Measurements from ENCODE around the gene SH3RF3. TPM values are rescaled to one million over a fixed set of nuclear protein-coding genes. Genes with fewer than 3 reads are reported as not detected.

Gene SH3RF3
- total RNA-seq, 2 experiments from 2014 or later: 1.9 to 2.3 TPM

- H3K27ac Mint-ChIP-seq: no peak overlapping the region
- H3K36me3 Mint-ChIP-seq (ENCODE audit: low read depth): no peaks in the 10 kb centered on the region
- intact Hi-C loops (cut with micrococcal nuclease): no loop called here
- DNase-seq: no peak
- H3K9me3 Mint-ChIP-seq: no peaks in the 10 kb centered on the region
- H3K27me3 Mint-ChIP-seq: no peaks in the 10 kb centered on the region
- ChIA-PET POLR2A (no interaction called here), CTCF (no interaction called here)
- no peak overlapping the region for H3K4me3 Mint-ChIP-seq
- H3K4me1 Mint-ChIP-seq (ENCODE audit: low read depth): no peaks in the 10 kb centered on the region
- ATAC-seq: no peak
- no peak for TF ChIP-seq CTCF (IDR thresholded peaks at IDR 0.05)
Observed at GRCh38 chr2:109429567-109430328, 300.7 kb downstream of the SH3RF3 start.

DNA sequence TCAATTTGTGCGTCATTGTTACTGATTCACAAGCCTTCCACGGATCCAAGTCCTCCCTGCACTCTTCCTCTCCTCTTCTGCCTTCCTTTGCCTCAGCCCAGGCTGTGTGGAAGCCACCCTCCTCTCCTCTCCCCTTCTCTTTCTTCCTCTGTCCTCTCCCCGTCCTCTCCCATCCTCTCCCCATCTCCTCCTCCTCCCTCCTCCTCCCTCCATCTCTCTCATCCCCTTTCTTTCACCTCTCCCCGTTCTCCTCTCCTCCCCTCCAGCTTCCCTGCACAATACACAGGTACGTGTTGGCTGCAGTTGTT lies 301.3 kb downstream of the SH3RF3 start:
- no peaks in the 10 kb centered on the region for H3K4me1 Mint-ChIP-seq (ENCODE audit: low read depth)
- H3K27ac Mint-ChIP-seq: no peak overlapping the region
- H3K9me3 Mint-ChIP-seq: no peaks in the 10 kb centered on the region
- H3K27me3 Mint-ChIP-seq: no peaks in the 10 kb centered on the region
- no peak overlapping the region for H3K4me3 Mint-ChIP-seq
- H3K36me3 Mint-ChIP-seq (ENCODE audit: low read depth): no peaks in the 10 kb centered on the region
- ChIA-PET POLR2A (no interaction called here), CTCF (interaction anchor here (0.6 kb wide), 1 partner anchor 130 kb away, joined by 3 read pairs; no protein-coding TSS in a partner anchor)
- intact Hi-C loops (cut with micrococcal nuclease): no loop called here
- DNase-seq (no peak), ATAC-seq (no peak)
- TF ChIP-seq CTCF (IDR thresholded peaks at IDR 0.05): no peak

- Mint-ChIP-seq H3K36me3 (ENCODE audit: low read depth) (peaks cover 4% of the 10 kb centered on the region), H3K4me1 (ENCODE audit: low read depth) (no peaks in the 10 kb centered on the region), H3K4me3 (no peak overlapping the region), H3K27me3 (no peaks in the 10 kb centered on the region), H3K9me3 (no peaks in the 10 kb centered on the region), H3K27ac (no peak overlapping the region)
- no peak for ATAC-seq
- no peak for DNase-seq
- no peak for TF ChIP-seq CTCF (IDR thresholded peaks at IDR 0.05)
- POLR2A ChIA-PET: no interaction called here
- intact Hi-C loops (cut with micrococcal nuclease): no loop called here
- CTCF ChIA-PET: no interaction called here
Observed at GRCh38 chr2:109432421-109432820, 303.4 kb downstream of the SH3RF3 start.

- Mint-ChIP-seq H3K9me3 (no peaks in the 10 kb centered on the region), H3K36me3 (ENCODE audit: low read depth) (peaks cover 4% of the 10 kb centered on the region), H3K4me3 (no peak overlapping the region), H3K4me1 (ENCODE audit: low read depth) (no peaks in the 10 kb centered on the region), H3K27ac (no peak overlapping the region), H3K27me3 (no peaks in the 10 kb centered on the region)
- ChIA-PET POLR2A (interaction anchor here (0.6 kb wide), 1 partner anchor 13 kb away, joined by 3 read pairs; no protein-coding TSS in a partner anchor), CTCF (interaction anchor here (1.0 kb wide), 1 partner anchor 9 kb away, joined by 3 read pairs; no protein-coding TSS in a partner anchor)
- DNase-seq (no peak), ATAC-seq (no peak)
- TF ChIP-seq CTCF (IDR thresholded peaks at IDR 0.05): no peak
- intact Hi-C loops (cut with micrococcal nuclease): no loop called here
Observed at GRCh38 chr2:109433486-109433885, 304.5 kb downstream of the SH3RF3 start.

- POLR2A ChIA-PET: interaction anchor here (0.7 kb wide), 1 partner anchor 9 kb away, joined by 3 read pairs; no protein-coding TSS in a partner anchor
- TF ChIP-seq CTCF (IDR thresholded peaks at IDR 0.05): no peak
- H3K9me3 Mint-ChIP-seq: no peaks in the 10 kb centered on the region
- peaks cover 4% of the 10 kb centered on the region for H3K36me3 Mint-ChIP-seq (ENCODE audit: low read depth)
- H3K27ac Mint-ChIP-seq: no peak overlapping the region
- ATAC-seq (no peak), DNase-seq (no peak)
- H3K4me1 Mint-ChIP-seq (ENCODE audit: low read depth): no peaks in the 10 kb centered on the region
- no peak overlapping the region for H3K4me3 Mint-ChIP-seq
- CTCF ChIA-PET: interaction anchor here (1.0 kb wide), 1 partner anchor 9 kb away, joined by 3 read pairs; no protein-coding TSS in a partner anchor
- no peaks in the 10 kb centered on the region for H3K27me3 Mint-ChIP-seq
- intact Hi-C loops (cut with micrococcal nuclease): no loop called here
Observed at GRCh38 chr2:109433926-109434325, 304.9 kb downstream of the SH3RF3 start.

Data from activated CD8-positive, alpha-beta T cell treated with anti-CD3 and anti-CD28 coated beads for 36 hours (primary cell).